ENCODE measurements around the gene USP21.
A peak's percentile ranks its signal among the peaks of the same experiment; 100 is the strongest.

USP21 gene

GRCh38 chr1:161145832-161146231 is 13.5 kb upstream of the USP21 start:
- ATAC-seq: no peak
- TF ChIP-seq CSDC2 (CRISPR knock-in tag; IDR thresholded peaks at IDR 0.05) (no peak), ZNF8 (CRISPR knock-in tag; IDR thresholded peaks at IDR 0.05) (no peak), RARB (CRISPR knock-in tag; IDR thresholded peaks at IDR 0.05) (no peak), ZNF70 (CRISPR knock-in tag; IDR thresholded peaks at IDR 0.05) (no peak), SNAI2 (CRISPR knock-in tag; IDR thresholded peaks at IDR 0.05) (no peak), TOX (CRISPR knock-in tag; IDR thresholded peaks at IDR 0.05; ENCODE audit: borderline replicate concordance) (no peak), PPARA (CRISPR knock-in tag; IDR thresholded peaks at IDR 0.05; ENCODE audit: borderline replicate concordance) (no peak), BACH2 (CRISPR knock-in tag; IDR thresholded peaks at IDR 0.05; ENCODE audit: borderline replicate concordance) (no peak), TCF4 (CRISPR knock-in tag; IDR thresholded peaks at IDR 0.05; ENCODE audit: borderline replicate concordance) (no peak), ZFP3 (CRISPR knock-in tag; IDR thresholded peaks at IDR 0.05) (no peak), PATZ1 (CRISPR knock-in tag; IDR thresholded peaks at IDR 0.05; ENCODE audit: borderline replicate concordance) (no peak), ZC3H10 (CRISPR knock-in tag; IDR thresholded peaks at IDR 0.05) (no peak), ISL1 (CRISPR knock-in tag; IDR thresholded peaks at IDR 0.05) (no peak), ZNF565 (CRISPR knock-in tag; conservative IDR thresholded peaks at IDR 0.05; ENCODE audit: low read depth) (no peak), ESRRG (CRISPR knock-in tag; IDR thresholded peaks at IDR 0.05) (no peak)
- TF ChIP-seq, protein P1, sequence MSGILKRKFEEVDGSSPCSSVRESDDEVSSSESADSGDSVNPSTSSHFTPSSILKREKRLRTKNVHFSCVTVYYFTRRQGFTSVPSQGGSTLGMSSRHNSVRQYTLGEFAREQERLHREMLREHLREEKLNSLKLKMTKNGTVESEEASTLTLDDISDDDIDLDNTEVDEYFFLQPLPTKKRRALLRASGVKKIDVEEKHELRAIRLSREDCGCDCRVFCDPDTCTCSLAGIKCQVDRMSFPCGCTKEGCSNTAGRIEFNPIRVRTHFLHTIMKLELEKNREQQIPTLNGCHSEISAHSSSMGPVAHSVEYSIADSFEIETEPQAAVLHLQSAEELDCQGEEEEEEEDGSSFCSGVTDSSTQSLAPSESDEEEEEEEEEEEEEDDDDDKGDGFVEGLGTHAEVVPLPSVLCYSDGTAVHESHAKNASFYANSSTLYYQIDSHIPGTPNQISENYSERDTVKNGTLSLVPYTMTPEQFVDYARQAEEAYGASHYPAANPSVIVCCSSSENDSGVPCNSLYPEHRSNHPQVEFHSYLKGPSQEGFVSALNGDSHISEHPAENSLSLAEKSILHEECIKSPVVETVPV (CRISPR knock-in tag; IDR thresholded peaks at IDR 0.05): no peak
- TF ChIP-seq, protein P2, sequence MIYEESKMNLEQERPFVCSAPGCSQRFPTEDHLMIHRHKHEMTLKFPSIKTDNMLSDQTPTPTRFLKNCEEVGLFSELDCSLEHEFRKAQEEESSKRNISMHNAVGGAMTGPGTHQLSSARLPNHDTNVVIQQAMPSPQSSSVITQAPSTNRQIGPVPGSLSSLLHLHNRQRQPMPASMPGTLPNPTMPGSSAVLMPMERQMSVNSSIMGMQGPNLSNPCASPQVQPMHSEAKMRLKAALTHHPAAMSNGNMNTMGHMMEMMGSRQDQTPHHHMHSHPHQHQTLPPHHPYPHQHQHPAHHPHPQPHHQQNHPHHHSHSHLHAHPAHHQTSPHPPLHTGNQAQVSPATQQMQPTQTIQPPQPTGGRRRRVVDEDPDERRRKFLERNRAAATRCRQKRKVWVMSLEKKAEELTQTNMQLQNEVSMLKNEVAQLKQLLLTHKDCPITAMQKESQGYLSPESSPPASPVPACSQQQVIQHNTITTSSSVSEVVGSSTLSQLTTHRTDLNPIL (CRISPR knock-in tag; IDR thresholded peaks at IDR 0.05; ENCODE audit: low read depth): no peak

- no peak for TF ChIP-seq ZNF8 (CRISPR knock-in tag; IDR thresholded peaks at IDR 0.05)
- TF ChIP-seq, protein P3, sequence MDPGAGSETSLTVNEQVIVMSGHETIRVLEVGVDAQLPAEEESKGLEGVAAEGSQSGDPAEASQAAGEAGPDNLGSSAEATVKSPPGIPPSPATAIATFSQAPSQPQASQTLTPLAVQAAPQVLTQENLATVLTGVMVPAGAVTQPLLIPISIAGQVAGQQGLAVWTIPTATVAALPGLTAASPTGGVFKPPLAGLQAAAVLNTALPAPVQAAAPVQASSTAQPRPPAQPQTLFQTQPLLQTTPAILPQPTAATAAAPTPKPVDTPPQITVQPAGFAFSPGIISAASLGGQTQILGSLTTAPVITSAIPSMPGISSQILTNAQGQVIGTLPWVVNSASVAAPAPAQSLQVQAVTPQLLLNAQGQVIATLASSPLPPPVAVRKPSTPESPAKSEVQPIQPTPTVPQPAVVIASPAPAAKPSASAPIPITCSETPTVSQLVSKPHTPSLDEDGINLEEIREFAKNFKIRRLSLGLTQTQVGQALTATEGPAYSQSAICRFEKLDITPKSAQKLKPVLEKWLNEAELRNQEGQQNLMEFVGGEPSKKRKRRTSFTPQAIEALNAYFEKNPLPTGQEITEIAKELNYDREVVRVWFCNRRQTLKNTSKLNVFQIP (CRISPR knock-in tag; IDR thresholded peaks at IDR 0.05; ENCODE audit: borderline replicate concordance, low read depth): no peak
- TF ChIP-seq PATZ1 (CRISPR knock-in tag; IDR thresholded peaks at IDR 0.05; ENCODE audit: borderline replicate concordance): no peak
- no peak for TF ChIP-seq SNAI2 (CRISPR knock-in tag; IDR thresholded peaks at IDR 0.05)
- TF ChIP-seq ZFP3 (CRISPR knock-in tag; IDR thresholded peaks at IDR 0.05): no peak
- no peak for TF ChIP-seq ZNF565 (CRISPR knock-in tag; conservative IDR thresholded peaks at IDR 0.05; ENCODE audit: low read depth)
- peak; percentile 2 for ATAC-seq
Observed at GRCh38 chr1:161153176-161153575, 6.1 kb upstream of the USP21 start.

DNA sequence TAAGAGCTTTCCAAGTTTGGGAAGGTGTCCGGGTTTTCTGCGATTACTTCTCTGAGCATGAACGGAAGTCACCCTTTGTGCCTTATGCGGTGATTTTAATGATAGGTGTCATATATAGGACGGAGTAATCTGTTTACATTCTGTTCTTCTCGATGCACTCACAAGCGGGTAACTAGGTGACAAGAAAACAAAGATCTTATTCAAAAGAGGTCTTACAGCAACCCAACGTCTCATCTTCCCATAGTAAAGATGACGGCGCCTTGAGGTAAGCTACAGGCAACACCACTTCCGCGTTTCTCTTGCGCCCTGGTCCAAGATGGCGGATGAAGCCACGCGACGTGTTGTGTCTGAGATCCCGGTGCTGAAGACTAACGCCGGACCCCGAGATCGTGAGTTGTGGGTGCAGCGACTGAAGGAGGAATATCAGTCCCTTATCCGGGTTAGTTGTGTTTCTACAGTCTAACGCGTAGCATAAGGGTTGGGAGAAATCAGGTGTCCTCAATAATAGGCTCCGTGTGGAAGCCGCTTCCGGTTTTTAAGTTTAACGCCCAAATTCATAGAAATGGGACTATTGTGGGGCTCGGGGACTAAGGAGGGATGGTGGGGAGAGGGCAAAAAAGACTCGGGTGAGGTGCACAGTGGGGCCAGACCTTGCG is 5.5 kb upstream of the USP21 start, which contains the start of gene UFC1:
UFC1 (plus strand) TSS at position 297 of the 656 bp plus-strand sequence; CDS start at position 317, 20 bp downstream.
- peak; percentile 4; the same call in 1 of the 2 replicates for TF ChIP-seq ZC3H10 (CRISPR knock-in tag; IDR thresholded peaks at IDR 0.05)
- no peak for TF ChIP-seq TSHZ2 (CRISPR knock-in tag; IDR thresholded peaks at IDR 0.05)
- ATAC-seq: peak; percentile 99
